GM12878 (cell line): Measurements from ENCODE around the gene YAE1. TPM values are rescaled to one million over a fixed set of nuclear protein-coding genes. Genes with fewer than 3 reads are reported as not detected.

Source experiments
- ATAC-seq: fragments of 200-7000 bp; cut with Tn5 transposase; 3 replicates; pipeline ENCODE4 v1.9.1; 2020; ENCODE audit warnings: mild to moderate bottlenecking, moderate library complexity
- BruUV-seq: library from RNA; stranded (reverse); fragments of 400-500 nt; replicated peaks from 2 replicates; lab custom pipeline; 2021; lab: Mats Ljungman, UMichigan
- CTCF ChIA-PET: fragments of 300-600 bp; sonication (Branson Sonifier 250); formaldehyde crosslinking; extraction: SDS; loops from one replicate; lab custom pipeline; 2021; ENCODE audit warnings: inconsistent platforms; lab: Yijun Ruan, JAX
- POLR2A ChIA-PET: fragments of 350-600 bp; formaldehyde crosslinking; extraction: SDS; loops from one replicate; lab custom pipeline; 2021; ENCODE audit warnings: inconsistent platforms; lab: Charles Lee
- RAD21 ChIA-PET: fragments of 300-600 bp; sonication (Branson Sonifier 250); formaldehyde crosslinking; loops from one replicate; lab custom pipeline; 2023; ENCODE audit warnings: antibody characterized with exemption; ENCODE audit not compliant: unreplicated experiment; lab: Charles Lee
- SMC1A ChIA-PET: fragments of 300-600 bp; sonication (Branson Sonifier 250); formaldehyde crosslinking; loops from one replicate; lab custom pipeline; 2023; ENCODE audit not compliant: unreplicated experiment, uncharacterized antibody; lab: Charles Lee
- DNase-seq: peaks from one replicate; pipeline ENCODE4 v3.0.0-alpha.2; 2011; ENCODE audit warnings: low read depth, low spot score
- FAIRE-seq: peaks from 3 replicates; lab custom pipeline; 2011; peaks lifted over from hg19 to GRCh38; lab: Jason Lieb, UNC
- H2AFZ ChIP-seq: 2 replicates; pipeline ENCODE4 v1.6.0; 2011; ENCODE audit warnings: low read depth, low read length, control low read depth; ENCODE audit not compliant: control insufficient read depth
- H3K27ac ChIP-seq: 2 replicates; pipeline ENCODE4 v1.5.1; 2011; ENCODE audit warnings: control low read depth; ENCODE audit not compliant: control insufficient read depth, insufficient read depth
- H3K27me3 ChIP-seq, 2 experiments: replicated peaks in 1 of 2; 2 replicates each; pipeline versions ENCODE4 v1.6.0 to v1.6.1; 2011; ENCODE audit warnings: low read length in 1 of 2; ENCODE audit not compliant: control insufficient read depth in 2 of 2, insufficient read depth in 2 of 2
- H3K36me3 ChIP-seq, 2 experiments: 2 replicates each; pipeline ENCODE4 v1.5.1; 2011; ENCODE audit warnings: low read length in 1 of 2; ENCODE audit not compliant: control insufficient read depth in 2 of 2, insufficient read depth in 2 of 2
- H3K4me1 ChIP-seq: 2 replicates; pipeline ENCODE4 v1.6.1; 2011; ENCODE audit warnings: mild to moderate bottlenecking, low read length, moderate library complexity, mixed read lengths; ENCODE audit not compliant: control insufficient read depth, insufficient read depth
- H3K4me2 ChIP-seq: 2 replicates; pipeline ENCODE4 v1.6.0; 2011; ENCODE audit warnings: control low read depth; ENCODE audit not compliant: control insufficient read depth, insufficient read depth
- H3K4me3 ChIP-seq: fragments of 200-600 bp; sonication (generic); 2 replicates; pipeline ENCODE4 v1.5.1; 2016
- H3K79me2 ChIP-seq: 2 replicates; pipeline ENCODE4 v1.6.0; 2011; ENCODE audit warnings: low read length; ENCODE audit not compliant: control insufficient read depth, insufficient read depth
- H3K9ac ChIP-seq: 2 replicates; pipeline ENCODE4 v1.8.0; 2011; ENCODE audit warnings: low read length, control low read depth, mixed read lengths; ENCODE audit not compliant: control insufficient read depth, insufficient read depth
- H3K9me3 ChIP-seq: replicated peaks from 3 replicates; pipeline ENCODE4 v1.5.1; 2011; ENCODE audit warnings: mild to moderate bottlenecking, low read length; ENCODE audit not compliant: control insufficient read depth, insufficient read depth
- H4K20me1 ChIP-seq: 2 replicates; pipeline ENCODE4 v1.6.0; 2011; ENCODE audit not compliant: control insufficient read depth, insufficient read depth
- CREB1 ChIP-seq: IDR thresholded peaks from 2 replicates; pipeline ENCODE4 v1.6.1; 2012; ENCODE audit warnings: low read depth, mild to moderate bottlenecking, inconsistent platforms
- CREM ChIP-seq: IDR thresholded peaks from 2 replicates; pipeline ENCODE4 v1.6.1; 2014; ENCODE audit warnings: antibody characterized with exemption, low read depth
- MEF2B ChIP-seq: fragments of 450-650 bp; IDR thresholded peaks from 2 replicates; pipeline ENCODE4 v1.6.1; 2018; ENCODE audit warnings: mild to moderate bottlenecking, moderate library complexity; ENCODE audit not compliant: partially characterized antibody, poor library complexity, severe bottlenecking
- RUNX3 ChIP-seq: IDR thresholded peaks from 2 replicates; pipeline ENCODE4 v1.6.1; 2012; ENCODE audit warnings: low read length, inconsistent platforms
- SP1 ChIP-seq: IDR thresholded peaks from one replicate; pipeline ENCODE4 v1.6.1; 2011; ENCODE audit warnings: low read depth, low read length
- SPI1 ChIP-seq: IDR thresholded peaks from 2 replicates; pipeline ENCODE4 v1.6.1; 2011; ENCODE audit warnings: low read depth, mild to moderate bottlenecking, low read length, moderate library complexity, borderline replicate concordance; ENCODE audit not compliant: insufficient read depth
- STAT1 ChIP-seq: fragments of 450-650 bp; conservative IDR thresholded peaks from 2 replicates; pipeline ENCODE4 v1.6.1; 2014; ENCODE audit warnings: antibody characterized with exemption, mild to moderate bottlenecking
- ZBTB4 ChIP-seq: fragments of 450-650 bp; formaldehyde crosslinking; IDR thresholded peaks from 2 replicates; pipeline ENCODE4 v1.4.0; 2022; ENCODE audit warnings: mild to moderate bottlenecking, moderate library complexity
- ZBTB40 ChIP-seq: fragments of 450-650 bp; IDR thresholded peaks from 2 replicates; pipeline ENCODE4 v1.6.1; 2016; ENCODE audit warnings: mild to moderate bottlenecking, moderate library complexity, borderline replicate concordance
- ZNF217 ChIP-seq: fragments of 450-650 bp; IDR thresholded peaks from 2 replicates; pipeline ENCODE4 v1.6.1; 2017; ENCODE audit warnings: antibody characterized with exemption, mild to moderate bottlenecking
- WGBS: methylation state at CpG from one replicate; pipeline ENCODE4 v1.1.6; 2016; ENCODE audit warnings: low lambda C conversion rate; ENCODE audit not compliant: insufficient replicate concordance, insufficient coverage; ENCODE audit errors: missing lambda C conversion rate; 5-methylcytosine and 5-hydroxymethylcytosine counted together
- in situ Hi-C: fragments of 300-500 bp; cut with MboI; formaldehyde crosslinking; loops from 9 replicates; pipeline ENCODE4 v1.14.3; 2018; ENCODE audit warnings: mixed read lengths
- intact Hi-C: fragments of 100-400 bp; cut with micrococcal nuclease; formaldehyde crosslinking; loops from one replicate; pipeline ENCODE4 v1.14.2; 2022; ENCODE audit not compliant: unreplicated experiment
- polyA plus RNA-seq, 11 experiments: library from polyadenylated mRNA; depleted of rRNA in 4 of 11; unstranded in 6 of 11; stranded (reverse) in 5 of 11; fragments of >200 nt; fragmentation: Nextera tagmentation in 4 of 11; fragmentation: Illumina TruSeq in 1 of 11; extraction: Ambion mirVana in 4 of 11; extraction: Trizol in 1 of 11; gene quantifications; 1 replicate in 1 of 11; 2 replicates in 10 of 11; pipeline versions ENCODE4 v1.2.1 to v1.2.3, GENCODE V29; 2011 to 2016; ENCODE audit warnings: inconsistent platforms in 2 of 11, missing spikeins in 2 of 11, low read depth in 1 of 11
- total RNA-seq, 4 experiments: library from RNA; depleted of rRNA in 3 of 4; stranded (reverse); fragments of >200 nt in 3 of 4; fragmentation: Illumina TruSeq in 1 of 4; extraction: Trizol in 1 of 4; gene quantifications; 2 replicates each; pipeline versions ENCODE4 v1.2.1 to v1.2.3, GENCODE V29; 2013 to 2021
- TF ChIP-seq, protein P1 (sequence below): IDR thresholded peaks from 2 replicates; pipeline ENCODE4 v1.6.1; 2011; ENCODE audit warnings: borderline replicate concordance, low read depth, mild to moderate bottlenecking, moderate library complexity, low read length; ENCODE audit not compliant: insufficient read depth, poor library complexity, severe bottlenecking
- TF ChIP-seq, protein P2 (sequence below): fragments of 450-650 bp; formaldehyde crosslinking; IDR thresholded peaks from 2 replicates; pipeline ENCODE4 v1.5.0; 2022; ENCODE audit warnings: mild to moderate bottlenecking, missing genetic modification characterization

The YAE1 gene
- total and polyA plus RNA-seq, 10 of the 15 experiments (the other 5 are each of a cell fraction or from before 2014, with no cell fraction given) = 13.5 to 35.8 (median 22.9) TPM

DNA sequence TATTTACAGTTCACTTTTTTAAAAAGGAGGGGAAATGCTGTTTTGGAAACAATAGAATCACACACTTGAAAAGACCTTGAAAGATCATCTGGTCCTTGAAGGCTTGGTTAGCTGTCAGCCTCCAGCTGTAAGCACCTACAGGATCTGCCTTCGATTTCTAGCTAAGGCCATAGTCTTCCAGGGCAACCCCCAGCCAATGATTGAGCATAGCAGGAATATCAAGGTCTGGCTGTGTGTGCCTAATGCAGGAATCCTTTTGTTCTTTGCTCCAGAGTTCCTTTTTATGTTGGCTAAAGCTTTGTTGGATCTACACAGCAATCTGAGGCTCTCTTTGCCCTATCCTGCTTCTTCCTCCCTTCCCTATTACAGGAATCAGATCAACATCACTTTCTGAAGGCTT is 5.2 kb upstream of the YAE1 start:
- ChIA-PET POLR2A (no interaction called here), RAD21 (no interaction called here), SMC1A (no interaction called here), CTCF (no interaction called here)
- Histone ChIP-seq H3K9me3 (no peaks in the 10 kb centered on the region), H3K27me3 (no peaks in the 10 kb centered on the region), H3K4me3 (no peak overlapping the region), H3K4me1 (no peaks in the 10 kb centered on the region), H3K79me2 (peaks cover under 1% of the 10 kb centered on the region; the same call in 1 of the 2 replicates), H3K4me2 (no peak overlapping the region), H3K9ac (no peak overlapping the region), H3K27ac (no peak overlapping the region), H4K20me1 (no peaks in the 10 kb centered on the region), H3K36me3 (no peaks in the 10 kb centered on the region), H2AFZ (no peak overlapping the region)
- BruUV-seq = no TSS peak
- WGBS = 55% methylated on average over 1 of the region's 1 CpG
- intact Hi-C loops (no loop called here), in situ Hi-C loops (no loop called here)
- FAIRE-seq (no peak), DNase-seq (no peak), ATAC-seq (no peak)
- TF ChIP-seq STAT1 = no peak
- no peak for TF ChIP-seq ZBTB4 (CRISPR knock-in tag)
- TF ChIP-seq, protein P1, sequence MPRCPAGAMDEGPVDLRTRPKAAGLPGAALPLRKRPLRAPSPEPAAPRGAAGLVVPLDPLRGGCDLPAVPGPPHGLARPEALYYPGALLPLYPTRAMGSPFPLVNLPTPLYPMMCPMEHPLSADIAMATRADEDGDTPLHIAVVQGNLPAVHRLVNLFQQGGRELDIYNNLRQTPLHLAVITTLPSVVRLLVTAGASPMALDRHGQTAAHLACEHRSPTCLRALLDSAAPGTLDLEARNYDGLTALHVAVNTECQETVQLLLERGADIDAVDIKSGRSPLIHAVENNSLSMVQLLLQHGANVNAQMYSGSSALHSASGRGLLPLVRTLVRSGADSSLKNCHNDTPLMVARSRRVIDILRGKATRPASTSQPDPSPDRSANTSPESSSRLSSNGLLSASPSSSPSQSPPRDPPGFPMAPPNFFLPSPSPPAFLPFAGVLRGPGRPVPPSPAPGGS = no peak
- TF ChIP-seq RUNX3 = no peak
- TF ChIP-seq SP1 = no peak
- no peak for TF ChIP-seq SPI1
- TF ChIP-seq MEF2B = no peak
- no peak for TF ChIP-seq ZBTB40
- no peak for TF ChIP-seq CREM
- no peak for TF ChIP-seq ZNF217
- TF ChIP-seq CREB1 = no peak
- TF ChIP-seq, protein P2, sequence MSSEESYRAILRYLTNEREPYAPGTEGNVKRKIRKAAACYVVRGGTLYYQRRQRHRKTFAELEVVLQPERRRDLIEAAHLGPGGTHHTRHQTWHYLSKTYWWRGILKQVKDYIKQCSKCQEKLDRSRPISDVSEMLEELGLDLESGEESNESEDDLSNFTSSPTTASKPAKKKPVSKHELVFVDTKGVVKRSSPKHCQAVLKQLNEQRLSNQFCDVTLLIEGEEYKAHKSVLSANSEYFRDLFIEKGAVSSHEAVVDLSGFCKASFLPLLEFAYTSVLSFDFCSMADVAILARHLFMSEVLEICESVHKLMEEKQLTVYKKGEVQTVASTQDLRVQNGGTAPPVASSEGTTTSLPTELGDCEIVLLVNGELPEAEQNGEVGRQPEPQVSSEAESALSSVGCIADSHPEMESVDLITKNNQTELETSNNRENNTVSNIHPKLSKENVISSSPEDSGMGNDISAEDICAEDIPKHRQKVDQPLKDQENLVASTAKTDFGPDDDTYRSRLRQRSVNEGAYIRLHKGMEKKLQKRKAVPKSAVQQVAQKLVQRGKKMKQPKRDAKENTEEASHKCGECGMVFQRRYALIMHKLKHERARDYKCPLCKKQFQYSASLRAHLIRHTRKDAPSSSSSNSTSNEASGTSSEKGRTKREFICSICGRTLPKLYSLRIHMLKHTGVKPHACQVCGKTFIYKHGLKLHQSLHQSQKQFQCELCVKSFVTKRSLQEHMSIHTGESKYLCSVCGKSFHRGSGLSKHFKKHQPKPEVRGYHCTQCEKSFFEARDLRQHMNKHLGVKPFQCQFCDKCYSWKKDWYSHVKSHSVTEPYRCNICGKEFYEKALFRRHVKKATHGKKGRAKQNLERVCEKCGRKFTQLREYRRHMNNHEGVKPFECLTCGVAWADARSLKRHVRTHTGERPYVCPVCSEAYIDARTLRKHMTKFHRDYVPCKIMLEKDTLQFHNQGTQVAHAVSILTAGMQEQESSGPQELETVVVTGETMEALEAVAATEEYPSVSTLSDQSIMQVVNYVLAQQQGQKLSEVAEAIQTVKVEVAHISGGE (CRISPR knock-in tag) = no peak
